Astrocyte of the spinal cord (primary cell): Measurements from ENCODE around the gene PTGS2.

Experiments
- DNase-seq: peaks from one replicate; pipeline ENCODE4 v3.0.0; 2011; ENCODE audit warnings: low read depth, low spot score
- H3K4me3 ChIP-seq: 2 replicates; pipeline ENCODE4 v1.5.1; 2011; ENCODE audit warnings: low read depth, mild to moderate bottlenecking, low read length, moderate library complexity
- CTCF ChIP-seq: IDR thresholded peaks from 2 replicates; pipeline ENCODE4 v1.5.1; 2012; ENCODE audit warnings: low read depth, mild to moderate bottlenecking, low read length, inconsistent platforms
- in situ Hi-C: cut with HindIII; loops from 2 replicates; pipeline ENCODE4 v1.10.0; 2017; ENCODE audit warnings: low sequenced_read_pairs

The PTGS2 gene

GRCh38 chr1:186703209-186703766 lies 23.1 kb upstream of the PTGS2 start:
- in situ Hi-C loops = no loop called here
- H3K4me3 ChIP-seq = no peak overlapping the region
- no peak for TF ChIP-seq CTCF
- DNase-seq = no peak

DNA sequence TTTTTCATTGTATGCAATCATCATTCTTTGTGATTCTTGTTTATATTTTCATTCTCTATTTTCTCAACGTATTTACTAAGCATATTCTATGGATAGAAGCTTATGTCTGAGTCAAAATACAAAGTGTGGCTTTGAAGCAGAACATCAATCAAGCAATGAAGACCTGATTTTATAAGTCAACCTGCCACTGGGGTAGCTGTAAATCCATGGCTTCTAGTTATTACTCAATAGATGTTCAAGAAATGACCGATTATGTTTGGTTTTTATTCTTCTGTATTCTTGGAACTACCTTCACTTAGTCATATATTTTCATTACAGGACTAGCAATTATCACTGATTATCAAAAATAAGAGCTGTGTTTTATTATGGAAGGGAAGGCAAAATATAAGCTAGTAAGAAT lies 20.5 kb upstream of the PTGS2 start:
- in situ Hi-C loops = no loop called here
- no peak overlapping the region for H3K4me3 ChIP-seq
- TF ChIP-seq CTCF = no peak
- no peak for DNase-seq

- H3K4me3 ChIP-seq = no peak overlapping the region
- no peak for TF ChIP-seq CTCF
- in situ Hi-C loops = no loop called here
- DNase-seq = no peak
Observed at GRCh38 chr1:186699519-186699918, 19.3 kb upstream of the PTGS2 start.

- in situ Hi-C loops = no loop called here
- H3K4me3 ChIP-seq = no peak overlapping the region
- no peak for DNase-seq
- no peak for TF ChIP-seq CTCF
Observed at GRCh38 chr1:186689907-186690306, 9.7 kb upstream of the PTGS2 start.

GRCh38 chr1:186689376-186689775 lies 9.2 kb upstream of the PTGS2 start:
- DNase-seq = no peak
- in situ Hi-C loops = no loop called here
- H3K4me3 ChIP-seq = no peak overlapping the region
- TF ChIP-seq CTCF = no peak

DNA sequence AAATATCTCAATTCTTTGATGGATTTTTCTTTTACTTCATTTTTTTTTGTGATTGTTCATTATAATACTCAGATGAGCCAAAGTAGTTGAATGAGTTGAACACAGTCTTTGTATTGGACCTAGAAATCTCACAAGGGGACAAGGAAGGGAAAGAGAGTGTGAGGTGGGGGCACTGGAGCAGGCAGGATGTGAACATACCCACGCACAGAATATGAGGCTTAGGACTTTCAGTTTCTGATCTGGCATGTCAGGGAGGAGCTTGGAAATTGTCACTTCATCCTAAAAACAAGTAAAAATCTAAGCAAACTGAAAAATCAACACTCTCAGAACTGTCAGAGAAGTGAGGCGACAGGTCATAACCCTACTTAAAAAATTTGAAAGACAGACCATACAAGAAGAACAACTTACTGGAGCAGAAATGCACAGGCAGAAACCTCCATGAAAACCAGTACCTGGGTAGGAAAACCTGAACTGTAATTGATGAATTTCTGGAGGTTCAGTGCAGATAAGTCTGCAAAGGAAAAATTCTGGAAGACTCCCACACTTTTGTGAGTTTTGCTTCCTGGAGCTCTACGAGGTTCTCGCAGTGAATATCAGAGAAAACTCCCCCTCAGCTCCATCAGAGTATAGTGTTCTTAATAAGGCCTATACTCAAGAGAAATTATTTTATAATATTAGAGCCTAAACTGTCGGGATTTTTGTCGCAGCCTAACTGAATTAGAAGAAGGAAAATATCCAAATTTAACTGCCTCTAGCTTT lies 3.6 kb upstream of the PTGS2 start:
- TF ChIP-seq CTCF = no peak
- DNase-seq = no peak
- in situ Hi-C loops = no loop called here
- no peak overlapping the region for H3K4me3 ChIP-seq
